BLaER1 (cell line): ENCODE results near the gene SOS2.
A peak's percentile ranks its signal among the peaks of the same experiment; 100 is the strongest.

Source experiments
- H3K27ac ChIP-seq: shearing (Covaris generic); formaldehyde crosslinking; 2 replicates; pipeline ENCODE4 v1.8.1; 2022
- H3K27me3 ChIP-seq: shearing (Covaris generic); formaldehyde crosslinking; 2 replicates; pipeline ENCODE4 v1.8.1; 2022
- H3K36me3 ChIP-seq: shearing (Covaris generic); formaldehyde crosslinking; 2 replicates; pipeline ENCODE4 v1.8.1; 2022
- H3K4me1 ChIP-seq: shearing (Covaris generic); formaldehyde crosslinking; 2 replicates; pipeline ENCODE4 v1.8.1; 2022
- H3K4me2 ChIP-seq: shearing (Covaris generic); formaldehyde crosslinking; 2 replicates; pipeline ENCODE4 v1.8.1; 2022
- H3K4me3 ChIP-seq: shearing (Covaris generic); formaldehyde crosslinking; 2 replicates; pipeline ENCODE4 v1.8.1; 2022
- H3K9ac ChIP-seq: shearing (Covaris generic); formaldehyde crosslinking; 2 replicates; pipeline ENCODE4 v1.8.1; 2022
- H3K9me3 ChIP-seq: shearing (Covaris generic); formaldehyde crosslinking; 2 replicates; pipeline ENCODE4 v1.8.1; 2022
- H4K20me1 ChIP-seq: shearing (Covaris generic); formaldehyde crosslinking; 2 replicates; pipeline ENCODE4 v1.8.1; 2022
- Cebpa-rat ChIP-seq: shearing (Covaris generic); IDR thresholded peaks from 2 replicates; pipeline ENCODE4 v1.8.1; 2022

SOS2 gene

DNA sequence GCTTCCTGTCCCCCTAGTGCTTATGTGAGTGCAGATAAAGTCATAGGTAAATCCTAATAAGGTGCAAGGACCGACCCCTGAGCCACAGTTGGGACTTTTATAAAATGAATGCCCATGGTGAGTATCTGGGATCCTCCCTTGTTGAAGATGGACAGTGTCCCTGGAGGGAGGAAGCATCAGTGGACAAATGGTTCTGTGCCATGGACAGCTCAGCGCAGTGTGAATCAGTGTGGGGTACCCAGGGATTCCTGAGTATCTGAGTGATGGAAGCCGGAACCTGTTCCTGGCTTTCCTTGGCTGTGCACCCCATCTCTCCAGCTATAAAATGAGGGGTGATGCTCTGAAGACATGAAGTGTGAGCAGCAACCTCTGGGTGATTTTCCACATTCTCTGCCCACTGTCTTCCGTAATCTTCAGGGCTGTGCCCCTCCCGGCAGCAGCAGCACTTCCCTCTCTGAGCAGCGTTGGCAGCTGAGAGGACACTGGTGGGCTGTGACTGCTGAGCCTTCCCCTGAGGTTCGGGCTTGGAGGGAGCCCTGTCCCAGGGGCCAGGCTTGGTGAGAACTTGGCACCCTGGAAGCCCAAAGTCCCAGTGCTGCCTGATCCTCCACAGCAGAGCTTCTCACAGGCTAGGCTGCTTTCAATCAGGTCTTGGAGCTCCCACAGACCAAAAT lies 140.0 kb downstream of the SOS2 start:
- Histone ChIP-seq H3K4me3 (no peak overlapping the region), H3K9ac (no peak overlapping the region; the same call in 1 of the 2 replicates), H3K27ac (no peak overlapping the region), H3K27me3 (no peaks in the 10 kb centered on the region), H3K4me1 (peaks cover 11% of the 10 kb centered on the region), H3K9me3 (no peaks in the 10 kb centered on the region), H3K36me3 (0 out of 2 replicates have a peak, but pooled peaks cover 5% of the 10 kb centered on the region), H3K4me2 (peak overlapping the region; percentile 44), H4K20me1 (no peaks in the 10 kb centered on the region)
- TF ChIP-seq Cebpa-rat: no peak

- Histone ChIP-seq H3K36me3 (no peaks in the 10 kb centered on the region), H3K27ac (no peak overlapping the region), H3K4me3 (no peak overlapping the region), H3K4me1 (peaks cover 26% of the 10 kb centered on the region), H3K9me3 (no peaks in the 10 kb centered on the region), H3K27me3 (no peaks in the 10 kb centered on the region), H3K9ac (no peak overlapping the region), H3K4me2 (no peak overlapping the region), H4K20me1 (no peaks in the 10 kb centered on the region)
- TF ChIP-seq Cebpa-rat: no peak
These were observed 142.2 kb downstream of the SOS2 start for GRCh38 chr14:50089208-50089607.

DNA sequence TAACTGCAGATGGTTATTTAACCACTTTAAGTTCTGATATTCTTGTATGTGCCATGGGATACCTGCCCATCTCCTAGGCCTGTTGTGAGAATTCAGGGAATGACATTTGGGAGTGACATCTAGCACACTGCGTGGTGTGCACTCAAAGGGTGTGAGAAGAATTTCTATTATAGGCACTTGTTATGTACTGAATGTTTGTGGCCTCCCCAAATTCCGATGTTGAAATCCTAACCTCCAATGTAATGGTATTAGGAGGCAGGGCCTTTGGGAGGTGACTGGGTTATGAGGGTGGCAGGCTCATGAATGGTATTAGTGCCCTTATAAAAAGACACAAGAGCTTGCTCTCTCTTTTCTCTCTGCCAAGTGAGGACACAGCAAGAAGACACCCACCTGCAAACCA lies 142.6 kb downstream of the SOS2 start:
- no peak for TF ChIP-seq Cebpa-rat
- H3K4me1 ChIP-seq: peaks cover 31% of the 10 kb centered on the region
- H3K4me3 ChIP-seq: no peak overlapping the region

DNA sequence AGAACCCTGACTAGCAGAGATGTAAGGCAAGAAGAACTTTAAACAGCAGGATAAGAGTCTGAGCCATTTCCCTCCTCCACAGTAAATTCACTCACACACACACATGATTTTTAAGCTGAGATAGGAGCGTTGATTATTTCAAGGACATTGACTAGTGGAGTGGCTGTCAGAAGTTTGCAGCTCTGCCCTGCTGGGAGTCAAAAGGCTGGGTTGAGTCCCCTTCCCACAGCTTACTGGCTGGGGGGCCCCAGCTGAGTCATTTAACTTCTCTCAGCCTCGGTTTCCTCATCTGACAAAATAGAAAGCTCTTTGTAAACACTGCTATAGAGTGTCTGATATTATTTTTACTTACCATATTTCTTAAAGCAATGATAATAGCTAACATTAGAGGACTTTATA lies 143.3 kb downstream of the SOS2 start:
- H3K4me1 ChIP-seq: peaks cover 37% of the 10 kb centered on the region
- H3K27me3 ChIP-seq: no peaks in the 10 kb centered on the region
- TF ChIP-seq Cebpa-rat: no peak
- no peak overlapping the region for H3K4me3 ChIP-seq
- no peak overlapping the region for H3K4me2 ChIP-seq
- H4K20me1 ChIP-seq: no peaks in the 10 kb centered on the region
- H3K27ac ChIP-seq: no peak overlapping the region
- H3K9me3 ChIP-seq: no peaks in the 10 kb centered on the region
- no peak overlapping the region for H3K9ac ChIP-seq
- no peaks in the 10 kb centered on the region for H3K36me3 ChIP-seq

More for the DNA sequence above, 142.6 kb downstream of the SOS2 start:
- Histone ChIP-seq H4K20me1 (no peaks in the 10 kb centered on the region), H3K9me3 (no peaks in the 10 kb centered on the region), H3K36me3 (no peaks in the 10 kb centered on the region), H3K27me3 (no peaks in the 10 kb centered on the region), H3K9ac (no peak overlapping the region), H3K4me2 (no peak overlapping the region), H3K27ac (no peak overlapping the region)

- Histone ChIP-seq H3K9me3 (no peaks in the 10 kb centered on the region), H3K27ac (no peak overlapping the region), H3K4me2 (no peak overlapping the region), H3K4me3 (no peak overlapping the region), H3K4me1 (peaks cover 43% of the 10 kb centered on the region), H4K20me1 (no peaks in the 10 kb centered on the region), H3K27me3 (no peaks in the 10 kb centered on the region), H3K36me3 (no peaks in the 10 kb centered on the region), H3K9ac (no peak overlapping the region)
- TF ChIP-seq Cebpa-rat: no peak
These were observed 143.8 kb downstream of the SOS2 start for GRCh38 chr14:50087341-50088116.

DNA sequence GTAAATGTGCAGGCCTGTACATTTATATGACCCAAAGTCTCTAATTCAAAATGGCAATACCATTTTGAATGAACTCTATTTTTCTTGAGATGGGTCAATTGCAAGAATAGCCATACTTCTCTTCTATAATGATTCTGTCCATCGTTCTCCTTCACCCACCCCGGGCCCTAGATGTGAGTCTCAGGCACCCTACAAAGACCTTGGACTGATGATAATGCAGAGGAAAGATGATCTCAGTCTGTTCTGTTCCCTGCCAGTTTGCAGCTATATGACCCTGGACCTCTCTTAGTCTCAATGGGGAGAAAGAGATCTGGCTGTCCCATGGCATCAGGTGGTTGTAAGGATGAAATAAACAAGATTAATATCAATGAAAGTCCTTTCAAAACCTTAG lies 145.1 kb downstream of the SOS2 start:
- Histone ChIP-seq H3K9ac (no peak overlapping the region), H4K20me1 (no peaks in the 10 kb centered on the region), H3K27me3 (no peaks in the 10 kb centered on the region), H3K9me3 (no peaks in the 10 kb centered on the region), H3K4me1 (peaks cover 43% of the 10 kb centered on the region), H3K36me3 (no peaks in the 10 kb centered on the region), H3K4me2 (no peak overlapping the region), H3K4me3 (no peak overlapping the region), H3K27ac (no peak overlapping the region)
- TF ChIP-seq Cebpa-rat: no peak

DNA sequence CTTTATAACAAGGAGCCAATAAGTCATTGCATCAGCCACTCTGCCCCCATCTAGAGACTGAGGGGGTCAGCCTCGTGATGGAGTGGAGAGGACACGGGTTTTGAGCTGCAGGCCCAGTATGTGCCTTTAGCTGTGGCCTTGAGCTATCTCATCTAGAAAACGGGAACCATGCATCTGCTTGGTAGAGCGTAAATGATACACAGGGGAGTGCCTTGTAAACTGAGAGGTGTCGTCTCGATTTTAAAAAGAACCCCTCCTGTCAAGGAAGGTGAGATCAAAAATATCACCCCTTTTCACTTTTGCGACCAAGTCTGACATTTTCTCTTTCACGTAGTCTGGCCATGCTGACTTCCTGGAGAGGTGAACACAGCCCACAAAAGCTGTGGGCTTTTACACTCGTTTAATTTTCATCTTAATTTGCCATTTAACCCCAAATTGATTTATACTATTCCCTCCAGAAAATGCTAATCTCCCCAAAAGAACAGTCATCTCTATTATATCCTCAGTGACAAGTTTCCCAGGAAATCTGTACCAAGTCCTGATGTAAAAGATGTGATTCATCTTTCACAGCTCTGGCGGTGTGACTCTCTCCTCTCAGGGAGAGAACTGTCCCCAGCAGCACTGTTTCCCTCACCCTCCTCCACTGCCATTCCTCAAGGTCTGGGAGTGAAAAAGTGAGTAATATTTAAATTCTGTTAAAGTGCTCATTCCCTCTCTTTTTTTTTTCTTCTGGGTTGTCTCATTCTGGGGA lies 145.6 kb downstream of the SOS2 start:
- TF ChIP-seq Cebpa-rat: no peak
- Histone ChIP-seq H3K27ac (no peak overlapping the region), H3K9me3 (no peaks in the 10 kb centered on the region), H3K4me2 (peak overlapping the region; percentile 40), H3K4me1 (peaks cover 40% of the 10 kb centered on the region), H3K27me3 (no peaks in the 10 kb centered on the region), H3K4me3 (no peak overlapping the region), H3K36me3 (no peaks in the 10 kb centered on the region), H3K9ac (no peak overlapping the region), H4K20me1 (no peaks in the 10 kb centered on the region)

DNA sequence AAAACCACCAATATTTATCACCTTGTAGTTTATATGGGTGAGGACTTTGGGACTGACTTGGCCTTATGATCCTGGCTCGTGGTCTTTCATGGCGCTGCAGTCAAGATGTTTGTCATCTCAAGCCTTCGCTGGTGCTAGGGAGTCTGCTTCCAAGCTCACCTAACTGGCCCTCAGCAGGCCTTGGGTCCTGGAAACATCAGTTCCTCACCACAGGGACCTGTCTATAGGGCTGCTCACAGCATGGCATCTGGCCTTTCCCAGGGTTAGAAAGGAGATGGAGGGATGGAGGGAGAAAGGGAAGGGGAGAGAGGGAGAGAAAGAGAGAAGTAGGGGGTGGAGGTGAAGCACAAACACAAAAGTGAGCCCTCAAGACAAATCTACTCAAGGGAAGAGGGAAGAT lies 146.7 kb downstream of the SOS2 start:
- Histone ChIP-seq H3K4me2 (peak overlapping the region; percentile 3), H3K9me3 (no peaks in the 10 kb centered on the region), H3K36me3 (no peaks in the 10 kb centered on the region), H4K20me1 (no peaks in the 10 kb centered on the region), H3K4me3 (no peak overlapping the region), H3K27ac (no peak overlapping the region), H3K9ac (no peak overlapping the region), H3K4me1 (peaks cover 40% of the 10 kb centered on the region), H3K27me3 (no peaks in the 10 kb centered on the region)
- TF ChIP-seq Cebpa-rat: no peak

- Histone ChIP-seq H3K4me2 (peak overlapping the region; percentile 3; the same call in 1 of the 2 replicates), H3K27ac (no peak overlapping the region), H4K20me1 (no peaks in the 10 kb centered on the region), H3K36me3 (no peaks in the 10 kb centered on the region), H3K27me3 (no peaks in the 10 kb centered on the region), H3K4me3 (no peak overlapping the region), H3K9me3 (no peaks in the 10 kb centered on the region), H3K9ac (peak overlapping the region; percentile 3; the same call in 1 of the 2 replicates), H3K4me1 (peaks cover 40% of the 10 kb centered on the region)
- no peak for TF ChIP-seq Cebpa-rat
These were observed 147.7 kb downstream of the SOS2 start for GRCh38 chr14:50083467-50084337.
